Measurements from ENCODE around the gene CCIN.

Gene CCIN

DNA sequence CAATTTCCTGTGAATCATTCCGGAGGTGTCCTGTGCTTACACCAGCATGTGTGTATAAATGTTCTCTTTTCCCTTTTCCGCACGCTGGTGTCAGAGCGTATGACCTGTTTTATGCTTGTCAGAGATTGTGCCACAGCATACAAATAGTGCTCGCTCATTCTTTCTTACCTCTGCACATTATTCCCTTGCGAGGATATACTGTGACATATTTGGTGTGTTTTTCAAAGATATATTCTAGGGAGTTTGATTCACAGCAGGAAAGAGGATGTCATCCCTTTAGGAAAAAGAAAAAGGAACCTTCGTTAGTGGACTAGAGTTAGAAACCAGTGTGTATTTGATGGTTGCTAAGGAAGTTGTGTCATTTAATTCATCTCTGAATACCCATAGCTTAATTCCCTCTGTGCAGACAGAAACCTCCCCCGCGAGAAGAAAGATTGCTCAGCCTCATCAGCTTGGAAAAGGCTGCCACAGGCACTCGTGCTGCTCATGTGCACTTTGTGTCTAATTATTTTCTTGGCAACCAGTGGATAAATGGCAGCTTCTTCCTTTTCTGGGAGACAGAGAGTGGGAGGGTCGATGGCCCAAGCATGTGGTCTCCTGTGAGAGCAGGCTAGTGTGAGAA is 14.7 kb upstream of the CCIN start:
- Histone ChIP-seq H3K4me3 (ENCODE audit: low read length in 2 of 2) (peak overlapping the region in 1 of 2 donors; percentile 1), H3K14ac (ENCODE audit: low read length) (no peak overlapping the region), H3K79me1 (ENCODE audit: low read depth, low read length) (no peaks in the 10 kb centered on the region), H3K18ac (ENCODE audit: low read length) (no peak overlapping the region), H4K91ac (ENCODE audit: low read depth, low read length, poor library complexity) (no peak overlapping the region), H2BK5ac (ENCODE audit: low read length) (no peak overlapping the region), H3K4me1 (ENCODE audit: control insufficient read depth in 2 of 2, insufficient read depth in 1 of 2, low read depth in 1 of 2, low read length in 2 of 2) (peaks cover 6 to 9% of the 10 kb centered on the region in 2 donors), H3K4ac (ENCODE audit: low read length) (no peak overlapping the region), H2BK12ac (ENCODE audit: low read length) (no peak overlapping the region), H4K8ac (ENCODE audit: low read depth, low read length) (no peak overlapping the region), H3K4me2 (ENCODE audit: insufficient read depth, low read length, poor library complexity, severe bottlenecking) (no peak overlapping the region), H3K27me3 (ENCODE audit: control insufficient read depth in 3 of 3, insufficient read depth in 3 of 3, low read depth in 1 of 3, low read length in 3 of 3) (no peaks in the 10 kb centered on the region), H2AK5ac (ENCODE audit: low read depth, low read length) (no peak overlapping the region), H3K23ac (ENCODE audit: low read depth, low read length, poor library complexity) (no peak overlapping the region), H3K27ac (replicated peaks; ENCODE audit: low read length) (peak overlapping the region; percentile 80), H3K9ac (ENCODE audit: low read depth, low read length, poor library complexity) (no peak overlapping the region), H3K36me3 (replicated peaks in 1 of 2; ENCODE audit: control insufficient read depth in 2 of 2, insufficient read depth in 2 of 2, low read length in 2 of 2) (peaks cover 3 to 4% of the 10 kb centered on the region in 2 donors), H3K9me3 (replicated peaks in 1 of 2; ENCODE audit: control insufficient read depth in 2 of 2, insufficient read depth in 1 of 2, low read depth in 1 of 2, low read length in 2 of 2) (peaks cover 5 to 14% of the 10 kb centered on the region in 2 donors), H2AFZ (ENCODE audit: low read length) (peak overlapping the region; percentile 88), H2BK15ac (ENCODE audit: low read length) (no peak overlapping the region), H2BK120ac (ENCODE audit: low read depth, low read length) (no peak overlapping the region)
- no peak for DNase-seq (ENCODE audit: low spot score)
- WGBS, 2 donors (ENCODE audit: extremely low coverage in 2 of 2, insufficient read length in 2 of 2, insufficient replicate concordance in 1 of 2): no CpG with 5 or more reads among the region's 11 CpGs

DNA sequence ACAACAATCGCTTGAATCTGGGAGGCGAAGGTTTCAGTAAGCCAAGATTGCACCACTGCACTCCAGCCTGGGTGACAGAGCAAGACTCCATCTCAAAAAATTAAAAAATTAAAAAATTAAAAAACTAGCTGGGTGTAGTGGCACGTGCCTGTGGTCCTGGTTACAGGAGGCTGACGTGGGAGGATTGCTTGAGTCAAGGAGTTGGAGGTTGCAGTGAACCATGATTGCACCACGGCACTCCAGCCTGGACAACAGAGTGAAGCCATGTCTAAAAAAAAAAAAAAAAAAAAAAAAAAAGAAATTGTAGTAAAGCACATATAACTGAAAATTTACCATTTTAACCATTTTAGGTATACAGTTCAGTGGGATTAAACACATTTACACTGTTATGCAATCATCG is 13.1 kb upstream of the CCIN start:
- no peak overlapping the region for H3K9ac ChIP-seq (ENCODE audit: low read depth, low read length, poor library complexity)
- no peak overlapping the region for H3K4me3 ChIP-seq (ENCODE audit: low read length in 2 of 2)
- no peak overlapping the region for H3K18ac ChIP-seq (ENCODE audit: low read length)
- no peak overlapping the region for H2BK12ac ChIP-seq (ENCODE audit: low read length)
- H3K9me3 ChIP-seq (replicated peaks in 1 of 2; ENCODE audit: control insufficient read depth in 2 of 2, insufficient read depth in 1 of 2, low read depth in 1 of 2, low read length in 2 of 2): peaks cover 5 to 14% of the 10 kb centered on the region in 2 donors
- peaks cover 8 to 9% of the 10 kb centered on the region in 2 donors for H3K4me1 ChIP-seq (ENCODE audit: control insufficient read depth in 2 of 2, insufficient read depth in 1 of 2, low read depth in 1 of 2, low read length in 2 of 2)
- no peak overlapping the region for H3K27ac ChIP-seq (replicated peaks; ENCODE audit: low read length)
- no CpG with 5 or more reads among the region's 6 CpGs for WGBS, 2 donors (ENCODE audit: extremely low coverage in 2 of 2, insufficient read length in 2 of 2, insufficient replicate concordance in 1 of 2)
- no peak overlapping the region for H3K4me2 ChIP-seq (ENCODE audit: insufficient read depth, low read length, poor library complexity, severe bottlenecking)
- no peak overlapping the region for H2AK5ac ChIP-seq (ENCODE audit: low read depth, low read length)
- H3K36me3 ChIP-seq (replicated peaks in 1 of 2; ENCODE audit: control insufficient read depth in 2 of 2, insufficient read depth in 2 of 2, low read length in 2 of 2): peaks cover 2 to 3% of the 10 kb centered on the region in 2 donors
- no peak overlapping the region for H3K23ac ChIP-seq (ENCODE audit: low read depth, low read length, poor library complexity)
- H3K14ac ChIP-seq (ENCODE audit: low read length): no peak overlapping the region
- no peak overlapping the region for H2BK15ac ChIP-seq (ENCODE audit: low read length)
- H3K27me3 ChIP-seq (ENCODE audit: control insufficient read depth in 3 of 3, insufficient read depth in 3 of 3, low read depth in 1 of 3, low read length in 3 of 3): no peaks in the 10 kb centered on the region
- H4K8ac ChIP-seq (ENCODE audit: low read depth, low read length): no peak overlapping the region
- no peak overlapping the region for H4K91ac ChIP-seq (ENCODE audit: low read depth, low read length, poor library complexity)
- no peak overlapping the region for H2BK120ac ChIP-seq (ENCODE audit: low read depth, low read length)
- H3K4ac ChIP-seq (ENCODE audit: low read length): no peak overlapping the region
- H2AFZ ChIP-seq (ENCODE audit: low read length): no peak overlapping the region
- DNase-seq (ENCODE audit: low spot score): no peak
- no peak overlapping the region for H2BK5ac ChIP-seq (ENCODE audit: low read length)
- no peaks in the 10 kb centered on the region for H3K79me1 ChIP-seq (ENCODE audit: low read depth, low read length)

DNA sequence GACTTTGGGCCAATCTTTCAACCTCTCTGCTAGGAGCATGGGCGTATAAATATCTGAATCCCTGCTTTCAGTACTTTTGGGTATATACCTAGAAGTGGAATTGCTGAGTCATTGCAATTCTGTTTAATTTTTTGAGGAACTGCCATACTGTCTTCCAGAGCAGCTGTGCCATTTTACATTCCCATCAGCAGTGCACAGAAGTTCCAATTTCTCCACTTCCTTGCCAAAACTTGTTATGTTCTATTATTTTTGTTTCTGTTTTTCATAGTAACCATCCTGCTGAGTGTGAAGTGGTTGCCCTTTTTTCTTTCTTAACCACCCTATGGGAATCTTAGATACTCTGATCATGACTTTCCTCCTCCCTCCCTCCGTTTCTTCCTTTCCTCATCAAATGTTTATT is 11.1 kb upstream of the CCIN start:
- H3K79me1 ChIP-seq (ENCODE audit: low read depth, low read length): no peaks in the 10 kb centered on the region
- H4K8ac ChIP-seq (ENCODE audit: low read depth, low read length): no peak overlapping the region
- no peak overlapping the region for H3K14ac ChIP-seq (ENCODE audit: low read length)
- H3K4me3 ChIP-seq (ENCODE audit: low read length in 2 of 2): no peak overlapping the region
- no peak overlapping the region for H2BK15ac ChIP-seq (ENCODE audit: low read length)
- peaks cover 5 to 14% of the 10 kb centered on the region in 2 donors for H3K9me3 ChIP-seq (replicated peaks in 1 of 2; ENCODE audit: control insufficient read depth in 2 of 2, insufficient read depth in 1 of 2, low read depth in 1 of 2, low read length in 2 of 2)
- no peak overlapping the region for H3K27ac ChIP-seq (replicated peaks; ENCODE audit: low read length)
- H2BK120ac ChIP-seq (ENCODE audit: low read depth, low read length): no peak overlapping the region
- no peak overlapping the region for H3K23ac ChIP-seq (ENCODE audit: low read depth, low read length, poor library complexity)
- peaks cover 15 to 21% of the 10 kb centered on the region in 2 donors for H3K4me1 ChIP-seq (ENCODE audit: control insufficient read depth in 2 of 2, insufficient read depth in 1 of 2, low read depth in 1 of 2, low read length in 2 of 2)
- H2BK5ac ChIP-seq (ENCODE audit: low read length): no peak overlapping the region
- no peak overlapping the region for H2AK5ac ChIP-seq (ENCODE audit: low read depth, low read length)
- no peak overlapping the region for H3K4me2 ChIP-seq (ENCODE audit: insufficient read depth, low read length, poor library complexity, severe bottlenecking)
- no peak overlapping the region for H3K18ac ChIP-seq (ENCODE audit: low read length)
- H2BK12ac ChIP-seq (ENCODE audit: low read length): no peak overlapping the region
- H3K4ac ChIP-seq (ENCODE audit: low read length): no peak overlapping the region
- no peak overlapping the region for H3K9ac ChIP-seq (ENCODE audit: low read depth, low read length, poor library complexity)
- H4K91ac ChIP-seq (ENCODE audit: low read depth, low read length, poor library complexity): no peak overlapping the region
- no peak overlapping the region for H2AFZ ChIP-seq (ENCODE audit: low read length)
- H3K36me3 ChIP-seq (replicated peaks in 1 of 2; ENCODE audit: control insufficient read depth in 2 of 2, insufficient read depth in 2 of 2, low read length in 2 of 2): peaks cover 2 to 3% of the 10 kb centered on the region in 2 donors
- H3K27me3 ChIP-seq (ENCODE audit: control insufficient read depth in 3 of 3, insufficient read depth in 3 of 3, low read depth in 1 of 3, low read length in 3 of 3): no peaks in the 10 kb centered on the region
- DNase-seq (ENCODE audit: low spot score): no peak
- no CpG with 5 or more reads among the region's 2 CpGs for WGBS, 2 donors (ENCODE audit: extremely low coverage in 2 of 2, insufficient read length in 2 of 2, insufficient replicate concordance in 1 of 2)

DNA sequence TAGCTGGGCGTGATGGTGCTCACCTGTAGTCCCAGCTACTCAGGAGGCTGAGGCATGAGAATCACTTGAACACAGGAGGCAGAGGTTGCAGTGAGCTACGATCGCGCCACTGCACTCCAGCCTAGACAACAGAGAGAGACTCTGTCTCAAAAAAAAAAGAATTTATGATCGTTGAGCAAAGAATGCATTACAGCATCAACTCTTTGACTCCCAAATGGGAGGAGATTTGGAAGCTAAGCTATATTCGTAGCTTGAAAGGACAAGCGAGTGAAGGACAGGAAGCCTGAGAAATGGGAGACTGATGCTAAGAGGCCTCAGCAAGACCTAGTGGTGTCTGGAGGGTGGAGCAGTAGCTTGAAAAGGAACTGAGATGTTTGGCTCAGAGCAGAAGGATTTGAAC is 10.3 kb upstream of the CCIN start:
- Histone ChIP-seq H3K18ac (ENCODE audit: low read length) (no peak overlapping the region), H3K4me1 (ENCODE audit: control insufficient read depth in 2 of 2, insufficient read depth in 1 of 2, low read depth in 1 of 2, low read length in 2 of 2) (peaks cover 20 to 29% of the 10 kb centered on the region in 2 donors), H2AFZ (ENCODE audit: low read length) (no peak overlapping the region), H3K9ac (ENCODE audit: low read depth, low read length, poor library complexity) (no peak overlapping the region), H3K14ac (ENCODE audit: low read length) (no peak overlapping the region), H4K8ac (ENCODE audit: low read depth, low read length) (no peak overlapping the region), H3K4me2 (ENCODE audit: insufficient read depth, low read length, poor library complexity, severe bottlenecking) (no peak overlapping the region), H2AK5ac (ENCODE audit: low read depth, low read length) (no peak overlapping the region), H3K4me3 (ENCODE audit: low read length in 2 of 2) (no peak overlapping the region), H3K27ac (replicated peaks; ENCODE audit: low read length) (no peak overlapping the region), H2BK5ac (ENCODE audit: low read length) (no peak overlapping the region), H3K4ac (ENCODE audit: low read length) (no peak overlapping the region), H2BK12ac (ENCODE audit: low read length) (no peak overlapping the region), H2BK120ac (ENCODE audit: low read depth, low read length) (no peak overlapping the region), H3K27me3 (ENCODE audit: control insufficient read depth in 3 of 3, insufficient read depth in 3 of 3, low read depth in 1 of 3, low read length in 3 of 3) (no peaks in the 10 kb centered on the region), H3K23ac (ENCODE audit: low read depth, low read length, poor library complexity) (no peak overlapping the region), H3K79me1 (ENCODE audit: low read depth, low read length) (no peaks in the 10 kb centered on the region), H2BK15ac (ENCODE audit: low read length) (no peak overlapping the region), H3K36me3 (replicated peaks in 1 of 2; ENCODE audit: control insufficient read depth in 2 of 2, insufficient read depth in 2 of 2, low read length in 2 of 2) (peaks cover 2 to 3% of the 10 kb centered on the region in 2 donors), H3K9me3 (replicated peaks in 1 of 2; ENCODE audit: control insufficient read depth in 2 of 2, insufficient read depth in 1 of 2, low read depth in 1 of 2, low read length in 2 of 2) (peaks cover 5 to 14% of the 10 kb centered on the region in 2 donors), H4K91ac (ENCODE audit: low read depth, low read length, poor library complexity) (no peak overlapping the region)
- DNase-seq (ENCODE audit: low spot score): no peak
- no CpG with 5 or more reads among the region's 7 CpGs for WGBS, 2 donors (ENCODE audit: extremely low coverage in 2 of 2, insufficient read length in 2 of 2, insufficient replicate concordance in 1 of 2)
